ENCODE data around the gene VAV3. TPM values are rescaled to one million over a fixed set of nuclear protein-coding genes. Genes with fewer than 3 reads are reported as not detected.

The VAV3 gene
- polyA plus RNA-seq, 3 donors, result 5.4 to 9.2 (median 9.0) TPM

DNA sequence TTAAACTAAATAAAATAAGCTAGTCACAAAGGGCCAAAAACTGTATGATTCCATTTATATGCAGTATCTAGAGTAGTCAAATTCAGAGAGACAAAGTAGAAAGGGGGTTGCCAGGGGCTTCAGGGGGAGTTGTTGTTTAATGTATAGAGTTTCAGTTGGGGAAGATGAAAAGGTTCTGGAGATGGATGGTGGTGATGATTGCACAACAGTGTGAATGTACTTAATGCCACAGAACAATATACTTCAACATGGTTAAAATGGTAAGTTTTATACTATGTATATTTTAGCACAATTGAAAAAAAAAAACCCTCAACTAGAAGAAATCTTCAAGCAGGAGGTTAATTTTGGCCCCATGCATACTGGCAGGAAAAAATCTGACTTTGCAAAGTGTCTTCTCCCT is 24.3 kb downstream of the VAV3 start:
- Histone ChIP-seq H3K4me2 (replicated peaks; ENCODE audit: extremely low read depth, low read length, poor library complexity, severe bottlenecking) (peak overlapping the region; percentile 60), H3K79me2 (ENCODE audit: insufficient read depth, low read length) (peaks cover 67% of the 10 kb centered on the region), H2AFZ (ENCODE audit: insufficient read depth, low read depth, low read length, poor library complexity, severe bottlenecking) (no peak overlapping the region), H3K9ac (ENCODE audit: insufficient read depth, low read length, poor library complexity, severe bottlenecking) (peak overlapping the region; percentile 54), H3K27me3 (ENCODE audit: control insufficient read depth in 2 of 2, insufficient read depth in 2 of 2, low read length in 2 of 2) (no peaks in the 10 kb centered on the region), H3K27ac (ENCODE audit: low read depth in 1 of 2, low read length in 2 of 2) (peak overlapping the region; percentile 71 to 92), H4K20me1 (ENCODE audit: insufficient read depth, low read length) (peaks cover 6% of the 10 kb centered on the region), H3K36me3 (replicated peaks in 1 of 2; ENCODE audit: control insufficient read depth in 1 of 2, insufficient read depth in 2 of 2, low read length in 2 of 2) (no peaks in the 10 kb centered on the region), H3K4me3 (replicated peaks in 1 of 3; ENCODE audit: low read depth in 2 of 3, low read length in 3 of 3) (peak overlapping the region in 2 of 3 experiments; percentile 27 to 66), H3K4me1 (ENCODE audit: control insufficient read depth in 1 of 2, insufficient read depth in 2 of 2, low read length in 2 of 2) (peaks cover 75 to 79% of the 10 kb centered on the region in 2 donors), H3K9me3 (replicated peaks in 1 of 2; ENCODE audit: control insufficient read depth in 1 of 2, insufficient read depth in 1 of 2, low read length in 2 of 2) (no peaks in the 10 kb centered on the region)
- TF ChIP-seq CTCF (IDR thresholded peaks at IDR 0.05), result no peak
- DNase-seq, result peak in 2 of 3 donors; percentile 42 to 57
- peak overlapping the region; percentile 94 to 99 (median 98) for H3K27ac Mint-ChIP-seq
- peak overlapping the region; percentile 68 to 72 for H3K4me3 Mint-ChIP-seq
- intact Hi-C loops (cut with micrococcal nuclease), result loop anchor here in 1 of 2 donors (2.0 kb wide), 1 partner anchor 24 kb away; the partner anchor contains the start of gene VAV3
- H3K36me3 Mint-ChIP-seq, result peaks cover 6 to 13% of the 10 kb centered on the region in 2 donors
- H3K27me3 Mint-ChIP-seq (ENCODE audit: low read depth in 3 of 3), result no peaks in the 10 kb centered on the region
- peaks cover 78% of the 10 kb centered on the region for H3K4me1 Mint-ChIP-seq
- peaks cover 0 to 2% (median 0%) of the 10 kb centered on the region in 7 donors for H3K9me3 Mint-ChIP-seq

DNA sequence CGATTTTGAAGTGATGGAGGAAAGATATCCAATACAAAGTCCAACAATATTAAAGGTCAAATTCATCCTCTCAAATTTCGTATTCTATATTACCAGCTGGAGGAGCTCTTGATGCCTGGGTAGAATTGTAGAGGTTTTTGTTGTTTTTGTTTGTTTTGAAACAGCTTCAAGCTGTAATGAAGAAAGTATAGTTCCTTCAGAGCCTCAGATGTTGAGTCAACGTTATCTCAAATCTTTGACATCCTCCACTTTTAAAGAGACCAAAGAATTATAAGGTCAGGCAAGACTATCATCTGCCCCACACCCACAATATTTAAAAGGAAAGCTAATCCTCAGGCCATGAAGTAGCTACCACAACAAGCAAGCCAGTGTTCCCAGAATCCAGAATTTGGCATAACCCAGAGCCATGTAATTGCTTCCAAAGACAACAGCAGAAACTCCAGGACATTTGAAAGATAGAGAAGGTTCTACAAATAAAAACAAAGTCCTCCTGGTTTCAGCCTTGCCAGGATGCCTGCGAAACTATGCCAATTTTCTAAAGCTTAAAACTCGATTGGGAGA is 24.9 kb downstream of the VAV3 start:
- H3K79me2 ChIP-seq (ENCODE audit: insufficient read depth, low read length), result peaks cover 68% of the 10 kb centered on the region
- Mint-ChIP-seq H3K4me3 (no peak overlapping the region), H3K36me3 (peaks cover 7 to 13% of the 10 kb centered on the region in 2 donors), H3K27ac (peak overlapping the region; percentile 94 to 99 (median 98)), H3K9me3 (peaks cover 0 to 2% (median 0%) of the 10 kb centered on the region in 7 donors), H3K27me3 (ENCODE audit: low read depth in 3 of 3) (no peaks in the 10 kb centered on the region), H3K4me1 (peaks cover 84% of the 10 kb centered on the region)
- intact Hi-C loops (cut with micrococcal nuclease), result loop anchor here in 1 of 2 donors (2.0 kb wide), 1 partner anchor 25 kb away; the partner anchor contains the start of gene VAV3
- TF ChIP-seq CTCF (IDR thresholded peaks at IDR 0.05), result no peak
- H4K20me1 ChIP-seq (ENCODE audit: insufficient read depth, low read length), result peaks cover 12% of the 10 kb centered on the region
- 100% methylated on average over 2 of the region's 5 CpGs for WGBS (ENCODE audit: insufficient coverage)
- H3K36me3 ChIP-seq (replicated peaks in 1 of 2; ENCODE audit: control insufficient read depth in 1 of 2, insufficient read depth in 2 of 2, low read length in 2 of 2), result no peaks in the 10 kb centered on the region
- peak overlapping the region in 1 of 3 experiments; percentile 66 for H3K4me3 ChIP-seq (replicated peaks in 1 of 3; ENCODE audit: low read depth in 2 of 3, low read length in 3 of 3)
- H2AFZ ChIP-seq (ENCODE audit: insufficient read depth, low read depth, low read length, poor library complexity, severe bottlenecking), result no peak overlapping the region
- peak overlapping the region; percentile 60 for H3K4me2 ChIP-seq (replicated peaks; ENCODE audit: extremely low read depth, low read length, poor library complexity, severe bottlenecking)
- no peaks in the 10 kb centered on the region for H3K27me3 ChIP-seq (ENCODE audit: control insufficient read depth in 2 of 2, insufficient read depth in 2 of 2, low read length in 2 of 2)
- DNase-seq, result no peak
- no peaks in the 10 kb centered on the region for H3K9me3 ChIP-seq (replicated peaks in 1 of 2; ENCODE audit: control insufficient read depth in 1 of 2, insufficient read depth in 1 of 2, low read length in 2 of 2)
- H3K4me1 ChIP-seq (ENCODE audit: control insufficient read depth in 1 of 2, insufficient read depth in 2 of 2, low read length in 2 of 2), result peaks cover 81 to 85% of the 10 kb centered on the region in 2 donors
- H3K27ac ChIP-seq (ENCODE audit: low read depth in 1 of 2, low read length in 2 of 2), result peak overlapping the region; percentile 71 to 92
- H3K9ac ChIP-seq (ENCODE audit: insufficient read depth, low read length, poor library complexity, severe bottlenecking), result no peak overlapping the region

Data from CD14-positive monocyte (primary cell).